ENCODE data around the gene HAVCR1.
"Not testable (repeated sequence)": the region's sequence is repeated elsewhere in the genome, so short reads cannot be mapped to it uniquely, and the experiment has no call there.

DNA sequence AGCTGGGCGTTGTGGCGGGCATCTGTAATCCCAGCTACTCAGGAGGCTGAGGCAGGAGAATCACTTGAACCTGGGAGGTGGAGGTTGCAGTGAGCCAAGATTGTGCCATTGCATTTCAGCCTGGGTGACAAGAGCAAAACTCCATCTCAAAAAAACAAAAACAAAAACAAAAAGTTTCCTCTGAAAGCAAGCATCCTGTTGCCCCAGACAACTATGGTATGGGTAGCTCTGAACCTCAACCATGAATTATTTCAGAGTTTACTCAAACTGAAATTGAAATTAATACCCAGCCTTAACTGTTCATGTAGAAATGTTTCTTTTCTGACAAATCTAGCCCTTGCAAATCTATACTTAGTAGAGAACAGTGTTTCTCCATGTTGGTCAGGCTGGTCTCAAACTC, 31.3 kb downstream of the HAVCR1 start:
- not testable (repeated sequence) for TF ChIP-seq YY1 (IDR thresholded peaks at IDR 0.05; ENCODE audit: insufficient read depth, insufficient read length); SUZ12 (IDR thresholded peaks at IDR 0.05; ENCODE audit: extremely low read depth, insufficient read depth, insufficient read length); ZNF274 (IDR thresholded peaks at IDR 0.05; ENCODE audit: low read depth, low read length)

Measured in NT2/D1 (cell line).